Keratinocyte (primary cell): ENCODE results near the gene DOCK7.

Experiments
- CTCF ChIP-seq, 3 experiments: IDR thresholded peaks in 1 of 3; conservative IDR thresholded peaks in 1 of 3; optimal IDR thresholded peaks in 1 of 3; 2 replicates in 2 of 3; 3 replicates in 1 of 3; pipeline versions ENCODE3 to v1.5.1; 2011; ENCODE audit warnings: low read length in 3 of 3, mild to moderate bottlenecking in 3 of 3, moderate library complexity in 2 of 3, control low read depth in 1 of 3, inconsistent platforms in 1 of 3; ENCODE audit not compliant: insufficient read depth in 2 of 3; ENCODE audit errors: extremely low read depth in 1 of 3
- EZH2 ChIP-seq: IDR thresholded peaks from one replicate; pipeline ENCODE4 v1.6.1; 2012; ENCODE audit warnings: inconsistent platforms, mild to moderate bottlenecking, low read length, moderate library complexity

- no peak for TF ChIP-seq CTCF (optimal IDR thresholded peaks at IDR 0.05 in 1 of 3, IDR thresholded peaks at IDR 0.05 in 1 of 3, conservative IDR thresholded peaks at IDR 0.05 in 1 of 3; ENCODE audit: extremely low read depth in 1 of 3, insufficient read depth in 2 of 3, low read length in 3 of 3)
- no peak for TF ChIP-seq EZH2
These were observed 272.5 kb downstream of the DOCK7 start for GRCh38 chr1:62415687-62416086.
